GM18520 (cell line): ENCODE measurements around the gene CFAP73.
"Not testable (repeated sequence)": the region's sequence is repeated elsewhere in the genome, so short reads cannot be mapped to it uniquely, and the experiment has no call there.

Experiments used
- ATAC-seq: cut with Tn5 transposase; IDR thresholded peaks from one replicate; pipeline ENCODE4 v1.9.1; 2021; ENCODE audit not compliant: unreplicated experiment

Gene CFAP73

DNA sequence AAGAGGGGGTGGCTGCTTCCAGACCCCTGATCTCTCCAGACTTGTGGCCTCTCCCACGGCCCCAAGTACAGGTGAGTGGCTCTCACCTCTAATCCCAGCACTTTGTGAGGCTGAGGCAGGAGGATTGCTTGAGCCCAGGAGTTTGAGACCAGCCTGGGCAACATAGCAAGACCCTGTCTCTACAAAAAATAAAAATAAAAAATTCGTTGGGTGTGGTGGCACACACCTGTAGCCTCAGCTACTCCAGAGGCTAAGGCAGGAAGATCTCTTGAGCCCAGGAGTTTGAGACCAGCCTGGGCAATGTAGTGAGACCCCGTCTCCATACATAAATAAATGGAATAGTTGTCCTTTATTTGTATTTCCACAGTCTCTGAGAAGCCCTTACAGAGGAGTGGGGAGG lies 7.8 kb upstream of the CFAP73 start:
- ATAC-seq: not testable (repeated sequence)

DNA sequence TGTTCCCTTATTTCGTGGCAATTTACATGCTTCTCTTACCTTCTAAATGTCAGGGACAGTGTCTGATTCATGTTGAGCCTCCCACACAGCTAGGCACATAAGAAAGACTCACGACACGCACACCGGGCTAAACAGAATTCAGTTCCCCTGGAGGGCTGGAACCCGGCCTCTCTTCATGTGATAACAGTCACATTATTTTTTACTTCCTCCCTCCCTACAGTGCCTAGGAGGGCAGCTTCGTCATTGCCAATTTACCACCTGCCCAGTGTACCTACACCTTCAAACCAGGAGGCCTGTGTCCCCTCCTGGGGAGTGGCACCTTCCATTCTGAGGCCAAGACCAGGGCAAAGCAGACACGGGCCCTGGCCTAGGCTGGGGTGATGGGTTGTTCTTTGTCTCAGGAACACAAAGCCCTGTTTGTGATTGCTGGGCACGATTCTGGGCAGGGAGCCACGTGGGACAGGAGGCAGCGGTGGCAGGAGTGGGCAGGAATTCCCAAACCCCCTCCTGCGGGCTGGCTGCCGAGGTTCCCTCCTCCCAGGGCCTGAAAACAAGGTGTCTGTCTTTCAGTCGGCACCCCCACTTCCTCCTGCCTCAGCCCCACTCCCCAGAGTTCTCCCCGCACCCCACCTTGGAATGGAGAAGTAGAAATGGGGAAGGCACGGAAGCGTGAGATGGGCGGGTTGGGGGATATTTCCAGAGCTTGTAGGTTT lies 7.2 kb upstream of the CFAP73 start:
- no peak for ATAC-seq

DNA sequence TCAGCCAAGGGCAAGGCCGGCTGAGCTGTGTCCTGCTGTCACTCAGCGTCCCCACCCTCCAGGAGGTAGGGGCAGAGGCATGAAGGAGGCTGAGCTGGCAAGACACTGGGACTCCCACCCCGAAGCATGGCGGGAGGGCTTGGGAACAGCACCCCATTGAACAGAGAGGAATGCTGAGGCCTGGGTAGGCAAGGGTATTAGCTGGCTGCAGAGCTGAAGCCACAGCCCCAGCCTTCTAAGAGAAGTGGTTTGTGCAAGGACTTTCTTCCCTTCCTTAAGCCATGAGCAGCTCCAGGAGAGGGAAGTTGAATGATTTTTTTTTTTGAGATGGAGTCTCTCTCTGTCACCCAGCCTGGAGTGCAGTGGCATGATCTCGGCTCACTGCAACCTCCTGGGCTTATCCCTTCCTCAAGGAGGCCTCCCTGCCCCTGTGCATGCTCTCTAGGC lies 6.6 kb upstream of the CFAP73 start:
- no peak for ATAC-seq

DNA sequence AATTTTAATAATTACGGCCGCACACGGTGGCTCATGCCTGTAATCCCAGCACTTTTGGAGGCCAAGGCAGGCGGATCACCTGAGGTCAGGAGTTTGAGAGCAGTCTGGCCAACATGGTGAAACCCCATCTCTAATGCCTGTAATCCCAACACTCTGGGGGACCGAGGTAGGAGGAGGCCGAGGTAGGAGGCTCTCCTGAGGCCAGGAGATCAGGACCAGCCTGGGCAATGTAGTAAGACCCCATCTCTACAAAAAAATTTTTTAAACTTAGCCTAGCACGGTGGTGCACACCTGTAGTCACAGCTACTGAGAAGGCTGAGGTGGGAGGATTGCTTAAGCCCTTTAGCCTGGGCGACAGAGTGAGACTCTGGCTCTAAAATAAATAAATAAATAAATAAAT lies 5.6 kb upstream of the CFAP73 start:
- ATAC-seq: no peak

DNA sequence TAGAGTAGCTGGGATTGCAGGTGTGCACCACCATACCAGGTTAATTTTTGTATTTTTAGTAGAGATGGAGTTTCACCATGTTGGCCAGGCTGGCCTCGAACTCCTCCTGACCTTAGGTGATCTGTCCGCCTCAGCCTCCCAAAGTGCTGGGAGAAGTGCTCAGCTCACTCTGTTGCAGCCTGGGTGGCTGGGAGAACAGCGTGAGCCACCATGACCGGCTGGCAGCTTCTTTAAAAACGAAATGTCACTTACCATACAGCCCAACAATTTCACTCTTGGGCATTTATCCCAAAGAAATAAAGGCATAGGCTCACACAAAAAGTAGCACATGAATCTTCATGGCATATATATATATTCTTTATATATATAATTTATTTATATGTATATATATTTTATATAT lies 4.7 kb upstream of the CFAP73 start:
- no peak for ATAC-seq

DNA sequence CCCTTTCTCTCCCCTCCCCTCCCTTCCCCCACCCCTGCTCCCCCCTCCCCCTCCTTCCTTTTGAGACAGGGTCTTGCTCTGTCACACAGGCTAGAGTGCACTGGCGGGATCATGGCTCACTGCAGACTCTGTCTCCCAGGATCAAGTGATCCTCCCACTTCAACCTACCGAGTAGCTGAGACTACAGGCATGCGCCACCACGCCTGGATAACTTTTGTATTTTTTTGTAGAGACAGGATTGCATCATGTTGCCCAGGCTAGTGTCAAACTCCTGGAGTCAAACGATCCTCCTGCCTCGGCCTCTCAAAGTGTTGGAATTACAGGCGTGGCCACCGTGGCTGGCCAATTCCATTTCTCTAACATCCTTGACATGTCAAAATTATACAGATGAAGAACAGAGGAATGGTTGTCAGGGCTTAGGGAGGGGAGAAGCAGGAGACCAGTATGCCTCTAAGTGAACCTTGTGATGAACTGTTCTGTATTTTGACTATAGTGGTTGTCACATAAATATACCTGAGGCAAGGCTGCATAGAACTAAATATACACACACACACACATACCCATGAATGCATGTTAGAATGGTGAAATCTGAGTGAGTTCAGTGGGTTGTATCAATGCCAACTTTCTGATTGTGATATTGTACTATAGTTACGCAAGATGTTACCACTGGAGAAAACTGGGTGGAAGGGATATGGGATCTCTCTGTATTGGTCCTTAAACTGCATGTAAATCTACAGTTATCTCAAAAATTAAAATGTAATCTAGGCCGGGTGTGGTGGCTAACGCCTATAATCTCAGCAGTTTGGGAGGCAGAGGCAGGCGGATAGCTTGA lies 3.6 kb upstream of the CFAP73 start:
- no peak for ATAC-seq

DNA sequence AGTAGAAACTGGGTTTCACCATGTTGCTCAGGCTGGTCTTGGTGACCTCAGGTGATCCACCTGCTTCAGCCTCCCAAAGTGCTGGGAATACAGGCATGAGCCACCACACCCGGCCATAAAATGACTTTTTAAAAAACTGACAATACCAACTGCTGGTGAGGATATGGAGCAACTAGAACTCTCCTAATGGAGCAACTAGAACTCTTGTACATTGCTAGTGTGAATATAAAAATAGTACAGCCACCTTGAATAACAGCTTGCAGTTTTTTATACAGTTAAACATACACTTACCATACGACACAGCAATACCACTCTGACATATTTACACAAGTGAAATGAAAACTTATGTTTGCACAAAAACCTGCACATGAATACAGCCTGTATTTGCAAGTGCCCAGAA lies 2.5 kb upstream of the CFAP73 start:
- ATAC-seq: no peak

DNA sequence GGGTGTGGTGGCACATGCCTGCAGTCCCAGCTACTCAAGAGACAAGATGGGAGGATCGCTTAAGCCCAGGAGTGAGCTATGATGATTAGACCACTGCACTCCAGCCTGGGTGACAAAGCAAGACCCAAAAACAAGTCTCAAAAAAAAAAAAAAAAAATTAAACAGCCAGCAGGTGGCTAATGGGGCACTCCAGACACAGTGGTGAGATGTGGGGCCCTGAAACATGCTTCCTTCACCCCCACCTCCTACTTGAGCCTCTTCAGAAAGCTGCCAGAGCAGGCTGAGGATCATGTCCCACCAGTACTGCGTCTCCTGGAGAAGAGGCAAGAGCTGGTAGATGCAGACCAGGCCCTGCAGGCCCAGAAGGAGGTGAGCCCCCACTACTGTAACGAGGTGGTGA lies 2.1 kb downstream of the CFAP73 start:
- ATAC-seq: no peak

DNA sequence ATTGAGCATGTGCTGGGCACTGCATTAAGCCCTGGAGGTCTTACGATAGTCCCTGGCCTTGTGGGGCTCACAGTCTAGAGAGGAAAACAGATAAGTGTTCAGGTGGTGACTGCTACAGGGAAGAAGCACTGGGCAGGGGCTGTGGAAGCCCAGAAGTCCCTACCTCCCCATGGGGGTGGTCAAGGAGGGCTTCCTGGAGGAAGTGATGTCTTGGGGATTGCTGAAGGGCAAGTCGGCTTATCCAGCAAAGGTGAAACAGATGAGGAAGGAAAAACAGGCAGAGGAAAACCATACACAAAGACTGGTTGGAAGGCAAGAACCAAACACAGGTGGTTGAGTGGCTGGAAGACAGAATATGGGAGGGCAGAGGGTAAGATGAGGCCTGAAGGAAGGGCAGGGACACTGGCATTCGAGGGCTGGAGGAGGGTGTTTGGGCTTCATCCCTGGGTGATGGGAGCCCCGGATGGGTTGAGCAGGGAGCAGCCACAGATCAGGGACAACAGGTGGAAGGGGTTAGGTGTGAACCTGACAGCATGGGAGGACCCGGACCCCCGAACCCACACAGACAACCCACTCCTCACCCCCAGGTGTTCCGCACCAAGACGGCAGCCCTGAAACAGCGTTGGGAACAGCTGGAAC lies 2.8 kb downstream of the CFAP73 start:
- no peak for ATAC-seq

DNA sequence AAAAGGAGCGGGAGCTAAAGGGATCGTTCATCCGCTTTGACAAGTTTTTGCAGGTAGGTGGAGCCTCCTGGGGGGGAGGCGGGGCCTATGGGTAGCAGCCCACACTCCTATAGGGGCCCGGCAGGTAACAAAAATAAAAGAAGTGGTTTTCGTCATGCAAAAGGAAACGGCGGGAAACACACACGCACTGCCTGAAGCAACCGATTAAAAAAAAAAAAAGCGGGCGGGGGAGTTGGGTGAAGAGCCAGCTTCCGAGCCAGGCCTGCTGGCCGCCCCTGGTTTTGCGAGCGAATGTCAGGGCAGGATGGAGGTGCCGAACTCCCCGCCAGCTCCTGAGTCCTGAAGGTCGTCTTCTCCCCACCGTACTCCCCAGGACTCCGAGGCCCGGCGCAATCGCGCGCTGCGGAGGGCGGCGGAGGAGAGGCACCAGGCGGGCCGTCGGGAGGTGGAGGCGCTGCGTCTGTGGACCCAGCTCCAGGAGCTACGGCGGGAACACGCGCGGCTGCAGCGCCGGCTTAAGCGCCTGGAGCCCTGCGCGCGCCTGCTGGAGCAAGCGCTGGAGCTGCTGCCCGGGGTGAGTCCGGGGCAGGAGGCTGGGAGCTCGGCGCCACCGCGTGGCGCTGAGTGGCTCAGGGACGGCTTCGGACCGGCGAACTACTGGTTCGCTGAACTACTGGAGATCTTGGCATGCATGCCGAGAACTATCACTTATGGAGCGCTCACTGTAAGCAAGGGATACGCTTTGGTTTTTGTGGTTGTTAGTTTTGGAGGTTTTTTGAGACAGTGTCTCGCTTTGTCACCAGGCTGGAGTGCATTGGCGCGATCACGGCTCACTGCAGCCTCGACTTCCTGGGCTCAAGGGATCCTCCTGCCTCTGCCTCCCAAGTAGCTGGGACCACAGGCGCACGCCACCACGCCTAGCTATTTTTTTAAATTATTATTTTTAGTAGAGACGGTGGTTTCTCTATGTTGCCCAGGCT lies 3.6 kb downstream of the CFAP73 start:
- no peak for ATAC-seq

DNA sequence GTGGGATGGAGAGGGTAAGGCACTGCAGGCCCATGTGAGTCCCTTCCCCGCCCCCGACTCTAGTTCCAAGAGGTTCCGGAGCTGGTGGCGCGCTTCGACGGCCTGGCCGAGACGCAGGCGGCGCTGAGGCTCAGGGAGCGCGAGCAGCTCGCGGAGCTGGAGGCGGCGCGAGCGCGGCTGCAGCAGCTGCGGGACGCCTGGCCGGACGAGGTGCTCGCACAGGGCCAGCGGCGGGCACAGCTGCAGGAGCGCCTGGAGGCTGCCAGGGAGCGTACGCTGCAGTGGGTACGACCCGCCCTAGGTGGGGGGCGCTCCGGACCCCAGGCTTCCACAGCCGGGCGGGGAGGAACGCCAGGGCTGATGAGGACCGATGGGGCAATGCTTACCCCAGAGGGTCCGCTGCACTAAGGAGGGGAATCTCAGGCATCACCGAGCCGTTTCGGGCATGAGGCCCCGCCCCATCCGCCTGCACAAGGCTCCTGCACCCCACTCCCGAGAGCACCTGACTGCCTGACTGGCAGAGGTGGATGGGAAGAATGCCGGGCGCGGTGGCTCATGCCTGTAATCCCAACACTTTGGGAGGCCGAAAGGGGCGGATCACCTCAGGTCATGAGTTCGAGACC lies 4.9 kb downstream of the CFAP73 start:
- no peak for ATAC-seq

DNA sequence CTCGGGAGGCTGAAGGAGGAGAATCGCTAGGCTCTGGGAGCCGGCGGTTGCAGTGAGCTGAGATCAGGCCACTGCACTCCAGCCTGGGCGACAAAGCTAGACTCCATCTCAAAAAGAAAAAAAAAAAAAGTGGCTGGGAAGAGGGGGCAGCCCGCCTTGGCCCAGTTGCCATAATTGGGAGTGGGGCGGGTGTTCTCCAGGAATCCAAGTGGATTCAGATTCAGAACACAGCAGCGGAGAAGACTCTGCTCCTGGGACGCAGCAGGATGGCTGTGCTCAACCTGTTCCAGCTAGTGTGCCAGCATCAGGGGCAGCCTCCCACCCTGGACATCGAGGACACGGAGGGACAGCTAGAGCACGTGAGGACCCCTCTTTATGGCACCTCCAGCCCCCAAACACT lies 5.5 kb downstream of the CFAP73 start:
- ATAC-seq: no peak

DNA sequence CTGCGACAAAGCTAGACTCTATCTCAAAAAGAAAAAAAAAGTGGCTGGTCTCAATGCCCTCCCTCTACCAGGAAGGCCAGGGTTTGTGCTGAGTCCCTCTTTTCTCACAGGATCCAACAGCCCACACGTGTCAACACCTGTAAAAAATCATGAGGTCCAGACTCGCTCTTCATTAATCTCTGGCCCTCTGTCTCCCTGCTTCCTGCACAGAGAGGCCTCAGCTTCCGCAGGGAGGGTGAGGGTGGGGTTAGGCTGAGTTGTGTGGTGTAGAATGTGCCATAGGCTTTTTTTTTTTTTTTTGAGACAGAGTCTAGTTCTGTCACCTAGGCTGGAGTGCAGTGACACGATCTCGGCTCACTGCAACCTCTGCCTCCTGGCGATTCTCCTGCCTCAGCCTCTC lies 6.1 kb downstream of the CFAP73 start:
- no peak for ATAC-seq

DNA sequence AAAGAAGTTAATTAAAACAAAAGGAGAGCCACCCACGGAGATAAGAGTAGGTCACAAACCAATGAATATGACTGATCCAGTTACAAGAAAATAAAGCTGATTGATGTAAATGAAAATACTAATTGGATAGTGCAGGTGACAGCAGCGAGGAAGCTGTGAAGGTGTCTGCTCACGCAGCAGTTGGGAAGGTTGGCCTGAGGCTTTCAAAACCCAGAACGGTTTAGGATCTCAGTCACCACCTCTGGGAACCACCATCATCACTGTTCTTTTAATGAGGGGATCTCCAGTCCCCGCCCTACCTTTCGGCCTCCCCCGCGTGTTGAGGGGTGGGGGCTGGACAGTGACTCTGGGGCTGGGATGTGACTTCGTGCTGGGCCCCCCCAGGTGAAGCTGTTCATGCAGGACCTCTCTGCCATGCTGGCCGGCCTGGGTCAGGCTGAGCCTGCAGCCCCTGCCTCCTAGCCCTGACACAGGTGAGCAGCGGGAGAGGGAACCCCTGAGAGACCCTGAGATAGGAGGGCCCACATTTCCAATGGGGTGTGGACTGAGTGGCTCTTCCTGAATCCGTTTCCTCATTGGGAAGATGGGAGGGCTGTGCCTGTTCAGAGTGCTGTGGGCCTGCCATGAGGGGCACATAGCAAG lies 7.8 kb downstream of the CFAP73 start:
- ATAC-seq: no peak

DNA sequence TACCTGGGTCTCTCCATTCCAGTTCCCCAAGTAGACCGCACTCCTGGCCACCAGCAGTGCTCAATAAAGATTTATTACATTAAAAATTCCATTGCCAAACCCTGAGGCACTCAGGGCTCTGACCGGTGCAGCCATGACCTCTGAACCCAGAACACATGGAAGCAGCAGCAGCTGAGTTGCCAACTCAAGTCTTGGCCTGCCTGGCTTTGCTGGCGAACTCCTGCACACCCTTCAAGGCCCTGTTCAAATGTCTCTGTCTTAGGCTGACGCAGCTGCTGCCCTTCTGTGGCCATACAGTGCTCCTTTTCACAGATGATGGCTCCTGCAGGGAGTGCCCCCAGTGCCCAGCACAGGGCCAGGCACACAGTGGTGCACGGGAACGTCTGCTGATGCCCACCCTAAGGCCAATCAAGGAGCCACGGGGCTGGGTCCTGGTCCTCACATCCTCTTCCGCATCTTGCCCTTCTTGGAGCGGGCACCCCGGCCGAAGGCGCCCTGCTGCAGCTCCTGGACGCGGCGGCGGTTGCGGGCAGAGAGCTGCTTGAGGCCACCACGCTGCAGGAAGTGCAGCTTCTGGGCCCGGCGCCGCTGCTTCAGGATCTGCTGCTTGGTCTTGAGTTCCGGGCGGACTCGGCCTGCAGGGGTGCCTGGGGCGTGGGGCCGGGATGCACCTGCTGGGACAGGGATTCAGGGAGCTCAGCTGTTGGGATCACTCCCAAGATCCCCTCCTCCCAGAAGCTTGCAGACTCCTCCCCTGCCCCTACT lies 9.1 kb downstream of the CFAP73 start:
- ATAC-seq: no peak

DNA sequence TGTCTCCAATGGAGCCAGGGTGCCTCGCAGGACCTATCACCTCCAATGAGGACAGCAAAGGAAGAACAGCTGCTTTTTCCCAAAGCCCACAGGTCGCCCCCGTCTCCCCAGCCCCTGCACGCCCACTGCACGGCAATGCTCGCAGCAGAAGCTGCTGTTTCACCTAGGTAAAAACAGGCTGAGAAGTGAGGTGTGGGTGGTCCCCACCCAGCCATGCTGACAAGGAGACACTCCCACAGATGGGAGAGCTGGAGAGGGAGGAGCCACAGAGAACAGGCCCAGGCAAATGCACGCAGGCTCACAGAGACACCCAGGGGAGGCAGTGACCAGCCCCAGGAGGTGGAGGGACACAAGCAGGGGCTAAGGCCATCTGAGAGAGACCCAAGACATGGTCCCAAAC lies 10.4 kb downstream of the CFAP73 start:
- ATAC-seq: no peak

DNA sequence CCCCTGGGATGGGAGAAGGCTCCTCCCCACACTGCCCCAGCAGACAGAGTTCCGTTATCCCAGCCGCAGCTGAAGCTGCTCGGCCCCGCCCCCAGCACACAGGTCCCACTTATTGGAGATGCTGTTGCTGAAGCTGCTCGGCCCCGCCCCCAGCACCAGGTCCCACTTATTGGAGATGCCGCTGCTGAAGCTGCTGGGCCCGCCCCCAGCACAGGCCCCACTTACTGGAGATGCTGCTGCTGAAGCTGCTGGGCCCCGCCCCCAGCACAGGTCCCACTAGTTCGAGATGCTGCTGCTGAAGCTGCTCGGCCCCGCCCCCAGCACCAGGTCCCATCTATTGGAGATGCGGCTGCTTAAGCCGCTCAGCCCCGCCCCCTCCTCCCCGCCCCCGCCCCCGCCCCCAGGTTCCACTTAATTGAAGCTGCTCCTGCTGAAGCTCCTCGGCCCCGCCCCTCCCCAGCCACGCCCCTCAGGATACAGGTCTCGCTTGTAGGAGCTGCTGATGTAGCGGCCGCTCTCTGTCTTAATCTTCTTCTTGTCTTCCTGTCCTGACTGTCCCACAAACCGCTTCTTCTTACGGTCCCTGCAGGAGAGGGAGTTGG lies 12.0 kb downstream of the CFAP73 start:
- no peak for ATAC-seq

DNA sequence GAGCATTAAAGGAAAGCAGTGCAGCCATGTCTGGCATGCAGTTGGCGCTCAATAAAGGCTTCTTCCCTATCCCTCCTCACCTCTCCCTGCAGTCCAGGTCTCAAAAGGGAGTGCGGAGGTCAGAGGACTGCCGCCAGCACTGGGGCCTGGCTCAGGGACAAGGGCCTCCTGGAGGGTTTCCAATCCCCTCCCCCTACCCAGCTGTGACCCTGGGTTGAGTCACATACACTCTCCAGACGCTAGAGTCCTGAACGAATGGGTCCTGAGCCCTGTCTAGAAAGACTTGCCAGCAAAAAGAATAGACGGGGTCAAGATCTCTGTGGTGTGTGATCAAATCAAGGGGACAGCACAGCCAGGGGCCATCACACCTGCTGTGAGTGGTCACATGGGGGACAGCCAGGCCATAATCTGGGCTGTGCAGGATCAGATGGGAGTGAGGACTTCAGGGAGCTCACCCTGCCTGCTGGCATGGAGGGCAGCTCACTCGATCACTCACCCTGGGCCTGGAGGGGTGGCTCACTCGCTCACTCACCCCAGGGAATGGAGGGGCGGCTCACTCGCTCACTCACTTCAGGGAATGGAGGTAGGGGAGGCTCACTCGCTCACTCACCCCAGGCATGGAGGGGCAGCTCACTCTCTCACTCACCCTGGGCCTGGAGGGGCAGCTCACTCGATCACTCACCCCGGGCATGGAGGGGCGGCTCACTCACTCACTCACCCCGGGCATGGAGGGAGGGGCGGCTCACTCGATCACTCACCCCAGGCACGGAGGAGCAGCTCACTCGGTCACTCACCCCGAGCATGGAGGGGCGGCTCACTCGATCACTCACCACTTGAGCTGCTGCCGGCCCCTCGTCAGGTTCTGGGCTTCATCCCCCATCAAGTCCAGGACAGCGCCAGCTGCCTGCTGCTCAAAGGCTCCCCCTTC lies 12.8 kb downstream of the CFAP73 start:
- no peak for ATAC-seq
